IMR-90 (cell line): ENCODE measurements around the gene TMEM161A. TPM values are rescaled to one million over a fixed set of nuclear protein-coding genes. Genes with fewer than 3 reads are reported as not detected.

Experiments
- ATAC-seq: fragments of 200-7000 bp; cut with Tn5 transposase; 2 replicates; pipeline ENCODE4 v1.9.1; 2020; ENCODE audit warnings: low read depth, mild to moderate bottlenecking, moderate library complexity
- BruUV-seq: library from RNA; stranded (reverse); fragments of 400-500 nt; replicated peaks from 2 replicates; lab custom pipeline; 2021; lab: Mats Ljungman, UMichigan
- CTCF ChIA-PET: fragments of 300-600 bp; formaldehyde crosslinking; extraction: SDS; loops from one replicate; lab custom pipeline; 2021; ENCODE audit warnings: antibody characterized with exemption; lab: Yijun Ruan, JAX
- POLR2A ChIA-PET: fragments of 300-600 bp; sonication (Branson Sonifier 250); formaldehyde crosslinking; loops from one replicate; lab custom pipeline; 2022; ENCODE audit warnings: antibody characterized with exemption; ENCODE audit not compliant: unreplicated experiment; lab: Charles Lee
- DNase-seq: peaks from one replicate; pipeline ENCODE4 v3.0.0; 2013
- H2AFZ ChIP-seq: replicated peaks from 2 replicates; pipeline ENCODE3; 2013; ENCODE audit warnings: low read length, mild to moderate bottlenecking; ENCODE audit not compliant: poor library complexity
- H2AK5ac ChIP-seq: 2 replicates; pipeline ENCODE4 v1.6.1; 2013; ENCODE audit warnings: low read depth, low read length, inconsistent platforms
- H2AK9ac ChIP-seq: replicated peaks from 2 replicates; pipeline ENCODE3; 2013; ENCODE audit warnings: mild to moderate bottlenecking, low read depth, low read length, moderate library complexity; ENCODE audit not compliant: poor library complexity
- H2BK120ac ChIP-seq: 2 replicates; pipeline ENCODE4 v1.6.1; 2013; ENCODE audit warnings: low read depth, low read length, inconsistent platforms
- H2BK15ac ChIP-seq: 3 replicates; pipeline ENCODE4 v1.6.1; 2013; ENCODE audit warnings: low read depth, low read length, inconsistent platforms
- H2BK20ac ChIP-seq: 2 replicates; pipeline ENCODE4 v1.6.1; 2013; ENCODE audit warnings: low read depth, mild to moderate bottlenecking, inconsistent platforms, low read length, moderate library complexity
- H2BK5ac ChIP-seq: 2 replicates; pipeline ENCODE4 v1.6.1; 2013; ENCODE audit warnings: mild to moderate bottlenecking, low read depth, low read length, inconsistent platforms; ENCODE audit not compliant: poor library complexity, severe bottlenecking
- H3K14ac ChIP-seq: replicated peaks from 2 replicates; pipeline ENCODE4 v1.6.1; 2013; ENCODE audit warnings: low read depth, low read length, inconsistent platforms
- H3K18ac ChIP-seq: 2 replicates; pipeline ENCODE4 v1.6.1; 2013; ENCODE audit warnings: low read depth, low read length, control low read depth
- H3K23ac ChIP-seq: 2 replicates; pipeline ENCODE4 v1.6.1; 2013; ENCODE audit warnings: low read depth, low read length, inconsistent platforms
- H3K27ac ChIP-seq: 2 replicates; pipeline ENCODE4 v1.5.1; 2013; ENCODE audit warnings: mild to moderate bottlenecking, control low read depth, low read length; ENCODE audit not compliant: insufficient read depth
- H3K27me3 ChIP-seq: 2 replicates; pipeline ENCODE4 v1.6.1; 2013; ENCODE audit warnings: low read length; ENCODE audit not compliant: control insufficient read depth, insufficient read depth
- H3K36me3 ChIP-seq: 2 replicates; pipeline ENCODE4 v1.6.1; 2013; ENCODE audit warnings: low read length, mixed read lengths; ENCODE audit not compliant: control insufficient read depth, insufficient read depth
- H3K4ac ChIP-seq: 2 replicates; pipeline ENCODE4 v1.6.1; 2013; ENCODE audit warnings: low read depth, low read length, inconsistent platforms
- H3K4me1 ChIP-seq: 2 replicates; pipeline ENCODE4 v1.6.1; 2013; ENCODE audit warnings: low read length, mixed read lengths; ENCODE audit not compliant: control insufficient read depth, insufficient read depth
- H3K4me2 ChIP-seq: 2 replicates; pipeline ENCODE4 v1.6.1; 2013; ENCODE audit warnings: low read depth, mild to moderate bottlenecking, control low read depth, low read length, moderate library complexity
- H3K4me3 ChIP-seq: 2 replicates; pipeline ENCODE4 v1.5.1; 2013; ENCODE audit warnings: low read depth, mild to moderate bottlenecking, control low read depth, low read length, moderate library complexity; ENCODE audit not compliant: insufficient read depth
- H3K56ac ChIP-seq: 2 replicates; pipeline ENCODE4 v1.6.1; 2013; ENCODE audit warnings: low read length, inconsistent platforms; ENCODE audit not compliant: insufficient read depth; ENCODE audit errors: extremely low read depth
- H3K79me1 ChIP-seq, 2 experiments: 2 replicates each; pipeline ENCODE4 v1.6.1; 2013; ENCODE audit warnings: low read length in 2 of 2, inconsistent platforms in 1 of 2, low read depth in 1 of 2
- H3K9ac ChIP-seq: 2 replicates; pipeline ENCODE4 v1.6.1; 2013; ENCODE audit warnings: low read depth, low read length, control low read depth
- H3K9me1 ChIP-seq: 2 replicates; pipeline ENCODE4 v1.6.1; 2013; ENCODE audit warnings: low read length, inconsistent platforms; ENCODE audit not compliant: insufficient read depth
- H3K9me3 ChIP-seq: 2 replicates; pipeline ENCODE4 v1.6.1; 2013; ENCODE audit warnings: low read length; ENCODE audit not compliant: control insufficient read depth, insufficient read depth
- H4K20me1 ChIP-seq: 2 replicates; pipeline ENCODE4 v1.6.1; 2013; ENCODE audit warnings: low read length, inconsistent platforms; ENCODE audit not compliant: insufficient read depth
- H4K5ac ChIP-seq: 2 replicates; pipeline ENCODE4 v1.6.1; 2013; ENCODE audit warnings: mild to moderate bottlenecking, low read depth, low read length, control low read depth
- H4K8ac ChIP-seq, 2 experiments: 2 replicates each; pipeline ENCODE4 v1.6.1; 2013; ENCODE audit warnings: low read depth in 2 of 2, low read length in 2 of 2, control low read depth in 1 of 2, inconsistent platforms in 1 of 2
- H4K91ac ChIP-seq: 2 replicates; pipeline ENCODE4 v1.6.1; 2013; ENCODE audit warnings: low read depth, low read length, inconsistent platforms; ENCODE audit not compliant: insufficient read depth
- CEBPB ChIP-seq: IDR thresholded peaks from 2 replicates; pipeline ENCODE4 v1.6.1; 2012; ENCODE audit warnings: low read depth, low read length, improper control_type of control experiment
- CHD1 ChIP-seq: IDR thresholded peaks from 2 replicates; pipeline ENCODE4 v1.6.1; 2012; ENCODE audit warnings: low read depth, low read length, improper control_type of control experiment
- CTCF ChIP-seq: conservative IDR thresholded peaks from 2 replicates; pipeline ENCODE4 v1.5.1; 2012; ENCODE audit warnings: mild to moderate bottlenecking, low read depth, low read length, improper control_type of control experiment
- FOS ChIP-seq: fragments of 150-350 bp; IDR thresholded peaks from 2 replicates; pipeline ENCODE4 v1.6.1; 2016; ENCODE audit warnings: low read depth, low read length
- dilution Hi-C: fragments of 300-500 bp; cut with HindIII; formaldehyde crosslinking; loops from one replicate; pipeline ENCODE4 v1.14.3; 2018; ENCODE audit warnings: low sequenced_read_pairs; ENCODE audit not compliant: unreplicated experiment
- in situ Hi-C: fragments of 300-500 bp; cut with MboI; formaldehyde crosslinking; loops from 3 replicates; pipeline ENCODE4 v1.14.3; 2019; ENCODE audit warnings: low sequenced_read_pairs, inconsistent platforms, mixed read lengths
- intact Hi-C: fragments of 100-400 bp; cut with micrococcal nuclease; formaldehyde crosslinking; loops from 2 replicates; pipeline ENCODE4 v1.10.0; 2022
- polyA plus RNA-seq, 3 experiments: library from polyadenylated mRNA; depleted of rRNA; stranded (reverse); fragments of >200 nt; gene quantifications; 2 replicates each; pipeline ENCODE4 v1.2.3, GENCODE V29; 2012; ENCODE audit warnings: low replicate concordance in 1 of 3
- total RNA-seq: library from RNA; depleted of rRNA; stranded (reverse); fragments of >200 nt; gene quantifications from 2 replicates; pipeline ENCODE4 v1.2.3, GENCODE V29; 2012

TMEM161A gene
- total and polyA plus RNA-seq, 2 of the 4 experiments (the other 2 are of a cell fraction) = 11.1 to 34.8 TPM

DNA sequence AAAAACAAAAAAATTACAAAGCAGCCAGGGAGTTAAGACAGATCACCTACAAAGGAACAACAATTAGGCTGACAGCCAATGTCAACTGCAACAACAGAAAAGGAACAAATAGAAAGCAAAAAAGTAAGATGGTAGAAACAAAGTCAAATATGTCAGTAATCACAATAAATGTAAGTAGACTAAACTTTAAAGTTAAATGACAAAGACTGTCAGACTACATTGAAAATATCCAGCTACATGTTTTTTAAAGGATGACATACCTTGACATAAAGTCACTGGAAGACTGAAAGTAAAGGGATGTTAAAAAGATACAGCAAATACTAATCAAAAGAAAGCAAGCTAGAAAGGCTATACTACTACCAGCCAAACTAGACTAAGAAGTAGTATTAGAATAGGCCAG is 14.9 kb downstream of the TMEM161A start:
- in situ Hi-C loops (no loop called here), dilution Hi-C loops (no loop called here), intact Hi-C loops (no loop called here)
- POLR2A ChIA-PET = no interaction called here
- no peak overlapping the region for H3K23ac ChIP-seq
- no peak overlapping the region for H2BK120ac ChIP-seq
- DNase-seq (no peak), ATAC-seq (no peak)
- no peak overlapping the region for H2BK20ac ChIP-seq
- H4K8ac ChIP-seq = no peak overlapping the region
- no peak overlapping the region for H3K4me3 ChIP-seq
- no peak overlapping the region for H2BK15ac ChIP-seq
- no peaks in the 10 kb centered on the region for H4K20me1 ChIP-seq
- H3K14ac ChIP-seq = no peak overlapping the region
- no peak overlapping the region for H2AK5ac ChIP-seq
- CTCF ChIA-PET = interaction anchor here (0.6 kb wide), 1 partner anchor 204 kb away, joined by 3 read pairs; the partner anchor contains the start of genes COPE and DDX49
- H4K5ac ChIP-seq = no peak overlapping the region
- no peak overlapping the region for H2BK5ac ChIP-seq
- no peak overlapping the region for H3K56ac ChIP-seq
- no peaks in the 10 kb centered on the region for H3K9me1 ChIP-seq
- H3K27ac ChIP-seq = no peak overlapping the region
- H2AFZ ChIP-seq = no peak overlapping the region
- no peaks in the 10 kb centered on the region for H3K79me1 ChIP-seq
- 0 out of 2 replicates have a peak, but pooled peaks cover 2% of the 10 kb centered on the region for H3K9me3 ChIP-seq
- no peaks in the 10 kb centered on the region for H3K4me1 ChIP-seq
- TF ChIP-seq FOS (no peak), CEBPB (no peak), CHD1 (no peak), CTCF (no peak)
- no TSS peak for BruUV-seq
- peaks cover 11% of the 10 kb centered on the region; the same call in 1 of the 2 replicates for H3K36me3 ChIP-seq
- H3K9ac ChIP-seq = no peak overlapping the region
- H4K91ac ChIP-seq = no peak overlapping the region
- no peak overlapping the region for H3K4me2 ChIP-seq
- no peak overlapping the region for H3K18ac ChIP-seq
- no peak overlapping the region for H2AK9ac ChIP-seq
- H3K27me3 ChIP-seq = no peaks in the 10 kb centered on the region
- no peak overlapping the region for H3K4ac ChIP-seq
